HEK293 (cell line): ENCODE data around the gene HNRNPUL1.
A peak's percentile ranks its signal among the peaks of the same experiment; 100 is the strongest.

Experiments used
- CTCF ChIA-PET: fragments of 350-600 bp; formaldehyde crosslinking; extraction: SDS; loops from one replicate; lab custom pipeline; 2021; ENCODE audit warnings: antibody characterized with exemption; lab: Yijun Ruan, JAX
- POLR2A ChIA-PET: fragments of 300-600 bp; formaldehyde crosslinking; extraction: SDS; loops from one replicate; lab custom pipeline; 2020; ENCODE audit warnings: antibody characterized with exemption, inconsistent platforms; lab: Yijun Ruan, JAX
- H3K27ac ChIP-seq: fragments of 200-500 bp; sonication (Bioruptor generic); 2 replicates; pipeline ENCODE4 v1.5.1; 2014; ENCODE audit warnings: low read depth, low read length, control low read depth, inconsistent platforms; ENCODE audit errors: extremely low read depth
- H3K36me3 ChIP-seq, 2 experiments: fragments of 200-500 bp in 1 of 2; sonication (Bioruptor generic) in 1 of 2; 1 replicate in 1 of 2; 2 replicates in 1 of 2; pipeline ENCODE4 v1.5.1; 2014 to 2017; ENCODE audit warnings: inconsistent platforms in 2 of 2, low read length in 2 of 2; ENCODE audit not compliant: control insufficient read depth in 2 of 2, insufficient read depth in 1 of 2
- H3K4me1 ChIP-seq: fragments of 200-500 bp; sonication (Bioruptor generic); 2 replicates; pipeline ENCODE4 v1.5.1; 2014; ENCODE audit warnings: mild to moderate bottlenecking, low read length, inconsistent platforms; ENCODE audit not compliant: control insufficient read depth, insufficient read depth
- H3K4me3 ChIP-seq: 2 replicates; pipeline ENCODE4 v1.5.1; 2011; ENCODE audit warnings: low read depth, mild to moderate bottlenecking, control low read depth, low read length, moderate library complexity
- H3K9me3 ChIP-seq: fragments of 200-500 bp; sonication (Bioruptor generic); 2 replicates; pipeline ENCODE4 v1.5.1; 2014; ENCODE audit warnings: low read depth, low read length, inconsistent platforms; ENCODE audit not compliant: control insufficient read depth, insufficient read depth
- GLIS2 ChIP-seq: fragments of 450-650 bp; formaldehyde crosslinking; IDR thresholded peaks from 2 replicates; pipeline ENCODE4 v1.5.1; 2016; ENCODE audit warnings: missing biosample characterization, missing genetic modification characterization
- KLF10 ChIP-seq: fragments of 450-650 bp; IDR thresholded peaks from 2 replicates; pipeline ENCODE4 v1.5.1; 2018; ENCODE audit warnings: missing biosample characterization, mild to moderate bottlenecking, missing genetic modification characterization
- OVOL3 ChIP-seq: fragments of 450-650 bp; formaldehyde crosslinking; IDR thresholded peaks from 2 replicates; pipeline ENCODE4 v1.5.1; 2016; ENCODE audit warnings: missing biosample characterization, missing genetic modification characterization
- SALL2 ChIP-seq: fragments of 450-650 bp; formaldehyde crosslinking; IDR thresholded peaks from 2 replicates; pipeline ENCODE4 v1.5.0; 2017; ENCODE audit warnings: missing biosample characterization, mild to moderate bottlenecking, missing genetic modification characterization, borderline replicate concordance
- ZBTB21 ChIP-seq: fragments of 450-650 bp; formaldehyde crosslinking; IDR thresholded peaks from 2 replicates; pipeline ENCODE4 v1.5.1; 2017; ENCODE audit warnings: missing biosample characterization, missing genetic modification characterization
- ZNF10 ChIP-seq: fragments of 450-650 bp; formaldehyde crosslinking; IDR thresholded peaks from 2 replicates; pipeline ENCODE4 v1.5.1; 2017; ENCODE audit warnings: missing biosample characterization, missing genetic modification characterization
- ZNF223 ChIP-seq: fragments of 450-650 bp; formaldehyde crosslinking; IDR thresholded peaks from 2 replicates; pipeline ENCODE4 v1.5.1; 2016; ENCODE audit warnings: missing biosample characterization, missing genetic modification characterization
- ZNF510 ChIP-seq: fragments of 450-650 bp; formaldehyde crosslinking; IDR thresholded peaks from 2 replicates; pipeline ENCODE4 v1.5.1; 2018; ENCODE audit warnings: mild to moderate bottlenecking, missing genetic modification characterization, missing biosample characterization; ENCODE audit not compliant: insufficient replicate concordance
- ZNF629 ChIP-seq: fragments of 450-650 bp; formaldehyde crosslinking; IDR thresholded peaks from 2 replicates; pipeline ENCODE4 v1.5.1; 2017; ENCODE audit warnings: missing biosample characterization, missing genetic modification characterization
- ZNF664 ChIP-seq: fragments of 450-650 bp; formaldehyde crosslinking; IDR thresholded peaks from 2 replicates; pipeline ENCODE4 v1.5.1; 2016; ENCODE audit warnings: missing biosample characterization, missing genetic modification characterization
- ZNF707 ChIP-seq: fragments of 450-650 bp; formaldehyde crosslinking; IDR thresholded peaks from 2 replicates; pipeline ENCODE4 v1.5.1; 2016; ENCODE audit warnings: missing biosample characterization, missing genetic modification characterization
- TF ChIP-seq, protein P1 (sequence below): fragments of 450-650 bp; formaldehyde crosslinking; IDR thresholded peaks from 2 replicates; pipeline ENCODE4 v1.5.1; 2016; ENCODE audit warnings: missing biosample characterization, missing genetic modification characterization, borderline replicate concordance
- TF ChIP-seq, protein P2 (sequence below): fragments of 450-650 bp; formaldehyde crosslinking; IDR thresholded peaks from 2 replicates; pipeline ENCODE4 v1.5.1; 2017; ENCODE audit warnings: missing biosample characterization, mild to moderate bottlenecking, missing genetic modification characterization, moderate library complexity
- TF ChIP-seq, protein P3 (sequence below): fragments of 450-650 bp; formaldehyde crosslinking; conservative IDR thresholded peaks from 2 replicates; pipeline ENCODE4 v1.5.1; 2016; ENCODE audit warnings: low read depth, missing biosample characterization, missing genetic modification characterization
- TF ChIP-seq, protein P4 (sequence below): fragments of 450-650 bp; formaldehyde crosslinking; IDR thresholded peaks from 2 replicates; pipeline ENCODE4 v1.5.1; 2016; ENCODE audit warnings: missing biosample characterization, missing genetic modification characterization
- TF ChIP-seq, protein P5 (sequence below): fragments of 450-650 bp; formaldehyde crosslinking; IDR thresholded peaks from 2 replicates; pipeline ENCODE4 v1.5.1; 2016; ENCODE audit warnings: missing biosample characterization, missing genetic modification characterization, low read depth

The HNRNPUL1 gene

DNA sequence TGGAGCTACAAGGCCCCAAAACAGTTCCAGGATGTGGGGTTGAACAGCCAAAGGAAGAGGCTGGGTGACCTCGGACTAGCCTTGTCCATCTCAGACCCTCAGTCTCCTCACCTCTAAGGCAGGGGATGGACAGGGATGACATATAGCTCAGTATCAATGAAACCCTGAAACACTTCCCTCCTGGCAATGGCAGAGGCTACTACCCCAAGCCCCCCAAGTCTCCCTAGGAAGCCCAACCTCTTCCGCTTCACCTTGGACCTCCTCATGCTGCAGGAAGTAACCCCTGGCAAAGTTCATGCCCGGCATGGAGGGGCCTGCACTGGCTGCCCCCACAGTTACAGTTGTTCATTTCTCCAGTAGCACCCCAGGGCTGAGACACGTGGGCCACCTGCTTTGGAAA lies 56.4 kb downstream of the HNRNPUL1 start (continued):
- TF ChIP-seq, protein P1, sequence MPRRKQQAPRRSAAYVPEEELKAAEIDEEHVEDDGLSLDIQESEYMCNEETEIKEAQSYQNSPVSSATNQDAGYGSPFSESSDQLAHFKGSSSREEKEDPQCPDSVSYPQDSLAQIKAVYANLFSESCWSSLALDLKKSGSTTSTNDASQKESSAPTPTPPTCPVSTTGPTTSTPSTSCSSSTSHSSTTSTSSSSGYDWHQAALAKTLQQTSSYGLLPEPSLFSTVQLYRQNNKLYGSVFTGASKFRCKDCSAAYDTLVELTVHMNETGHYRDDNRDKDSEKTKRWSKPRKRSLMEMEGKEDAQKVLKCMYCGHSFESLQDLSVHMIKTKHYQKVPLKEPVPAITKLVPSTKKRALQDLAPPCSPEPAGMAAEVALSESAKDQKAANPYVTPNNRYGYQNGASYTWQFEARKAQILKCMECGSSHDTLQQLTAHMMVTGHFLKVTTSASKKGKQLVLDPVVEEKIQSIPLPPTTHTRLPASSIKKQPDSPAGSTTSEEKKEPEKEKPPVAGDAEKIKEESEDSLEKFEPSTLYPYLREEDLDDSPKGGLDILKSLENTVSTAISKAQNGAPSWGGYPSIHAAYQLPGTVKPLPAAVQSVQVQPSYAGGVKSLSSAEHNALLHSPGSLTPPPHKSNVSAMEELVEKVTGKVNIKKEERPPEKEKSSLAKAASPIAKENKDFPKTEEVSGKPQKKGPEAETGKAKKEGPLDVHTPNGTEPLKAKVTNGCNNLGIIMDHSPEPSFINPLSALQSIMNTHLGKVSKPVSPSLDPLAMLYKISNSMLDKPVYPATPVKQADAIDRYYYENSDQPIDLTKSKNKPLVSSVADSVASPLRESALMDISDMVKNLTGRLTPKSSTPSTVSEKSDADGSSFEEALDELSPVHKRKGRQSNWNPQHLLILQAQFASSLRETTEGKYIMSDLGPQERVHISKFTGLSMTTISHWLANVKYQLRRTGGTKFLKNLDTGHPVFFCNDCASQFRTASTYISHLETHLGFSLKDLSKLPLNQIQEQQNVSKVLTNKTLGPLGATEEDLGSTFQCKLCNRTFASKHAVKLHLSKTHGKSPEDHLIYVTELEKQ: no peak
- TF ChIP-seq, protein P2, sequence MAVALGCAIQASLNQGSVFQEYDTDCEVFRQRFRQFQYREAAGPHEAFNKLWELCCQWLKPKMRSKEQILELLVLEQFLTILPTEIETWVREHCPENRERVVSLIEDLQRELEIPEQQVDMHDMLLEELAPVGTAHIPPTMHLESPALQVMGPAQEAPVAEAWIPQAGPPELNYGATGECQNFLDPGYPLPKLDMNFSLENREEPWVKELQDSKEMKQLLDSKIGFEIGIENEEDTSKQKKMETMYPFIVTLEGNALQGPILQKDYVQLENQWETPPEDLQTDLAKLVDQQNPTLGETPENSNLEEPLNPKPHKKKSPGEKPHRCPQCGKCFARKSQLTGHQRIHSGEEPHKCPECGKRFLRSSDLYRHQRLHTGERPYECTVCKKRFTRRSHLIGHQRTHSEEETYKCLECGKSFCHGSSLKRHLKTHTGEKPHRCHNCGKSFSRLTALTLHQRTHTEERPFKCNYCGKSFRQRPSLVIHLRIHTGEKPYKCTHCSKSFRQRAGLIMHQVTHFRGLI: no peak
- TF ChIP-seq KLF10: no peak
- no peak for TF ChIP-seq OVOL3

DNA sequence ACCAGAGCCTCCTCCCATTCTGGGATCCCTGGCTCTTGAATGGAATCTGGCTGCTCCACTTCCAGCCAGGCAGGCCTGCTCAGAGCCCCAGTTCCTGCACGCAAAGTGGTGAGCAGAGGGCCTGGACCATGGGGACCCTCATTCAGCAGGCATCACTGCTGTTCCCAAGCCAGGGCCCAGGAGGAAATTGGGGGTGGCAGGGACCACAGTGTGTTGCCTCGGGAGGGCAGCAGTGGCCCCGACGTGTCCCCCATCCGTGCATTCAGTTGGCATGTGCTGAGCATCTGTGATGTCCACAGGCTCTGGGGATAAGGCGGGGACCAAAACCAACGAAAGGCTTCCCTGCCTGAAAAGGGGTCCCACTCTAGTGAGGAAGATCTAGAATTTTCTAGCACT lies 57.0 kb downstream of the HNRNPUL1 start:
- Histone ChIP-seq H3K9me3 (no peaks in the 10 kb centered on the region), H3K4me1 (peaks cover 22% of the 10 kb centered on the region), H3K27ac (no peak overlapping the region), H3K4me3 (no peak overlapping the region), H3K36me3 (peaks cover 34 to 59% of the 10 kb centered on the region in 2 experiments)
- POLR2A ChIA-PET: interaction anchor here (2.9 kb wide), 1 partner anchor 31 kb away, joined by 22 read pairs; the partner anchor contains the start of gene TGFB1
- CTCF ChIA-PET: interaction anchor here (0.7 to 2.2 kb wide), 13 partner anchors 15 to 964 kb away, joined by 3 to 11 read pairs (median 4); partner anchors contain the start of gene TGFB1
- no peak for TF ChIP-seq ZNF664 (tag by site-specific recombination)
- TF ChIP-seq, protein P3, sequence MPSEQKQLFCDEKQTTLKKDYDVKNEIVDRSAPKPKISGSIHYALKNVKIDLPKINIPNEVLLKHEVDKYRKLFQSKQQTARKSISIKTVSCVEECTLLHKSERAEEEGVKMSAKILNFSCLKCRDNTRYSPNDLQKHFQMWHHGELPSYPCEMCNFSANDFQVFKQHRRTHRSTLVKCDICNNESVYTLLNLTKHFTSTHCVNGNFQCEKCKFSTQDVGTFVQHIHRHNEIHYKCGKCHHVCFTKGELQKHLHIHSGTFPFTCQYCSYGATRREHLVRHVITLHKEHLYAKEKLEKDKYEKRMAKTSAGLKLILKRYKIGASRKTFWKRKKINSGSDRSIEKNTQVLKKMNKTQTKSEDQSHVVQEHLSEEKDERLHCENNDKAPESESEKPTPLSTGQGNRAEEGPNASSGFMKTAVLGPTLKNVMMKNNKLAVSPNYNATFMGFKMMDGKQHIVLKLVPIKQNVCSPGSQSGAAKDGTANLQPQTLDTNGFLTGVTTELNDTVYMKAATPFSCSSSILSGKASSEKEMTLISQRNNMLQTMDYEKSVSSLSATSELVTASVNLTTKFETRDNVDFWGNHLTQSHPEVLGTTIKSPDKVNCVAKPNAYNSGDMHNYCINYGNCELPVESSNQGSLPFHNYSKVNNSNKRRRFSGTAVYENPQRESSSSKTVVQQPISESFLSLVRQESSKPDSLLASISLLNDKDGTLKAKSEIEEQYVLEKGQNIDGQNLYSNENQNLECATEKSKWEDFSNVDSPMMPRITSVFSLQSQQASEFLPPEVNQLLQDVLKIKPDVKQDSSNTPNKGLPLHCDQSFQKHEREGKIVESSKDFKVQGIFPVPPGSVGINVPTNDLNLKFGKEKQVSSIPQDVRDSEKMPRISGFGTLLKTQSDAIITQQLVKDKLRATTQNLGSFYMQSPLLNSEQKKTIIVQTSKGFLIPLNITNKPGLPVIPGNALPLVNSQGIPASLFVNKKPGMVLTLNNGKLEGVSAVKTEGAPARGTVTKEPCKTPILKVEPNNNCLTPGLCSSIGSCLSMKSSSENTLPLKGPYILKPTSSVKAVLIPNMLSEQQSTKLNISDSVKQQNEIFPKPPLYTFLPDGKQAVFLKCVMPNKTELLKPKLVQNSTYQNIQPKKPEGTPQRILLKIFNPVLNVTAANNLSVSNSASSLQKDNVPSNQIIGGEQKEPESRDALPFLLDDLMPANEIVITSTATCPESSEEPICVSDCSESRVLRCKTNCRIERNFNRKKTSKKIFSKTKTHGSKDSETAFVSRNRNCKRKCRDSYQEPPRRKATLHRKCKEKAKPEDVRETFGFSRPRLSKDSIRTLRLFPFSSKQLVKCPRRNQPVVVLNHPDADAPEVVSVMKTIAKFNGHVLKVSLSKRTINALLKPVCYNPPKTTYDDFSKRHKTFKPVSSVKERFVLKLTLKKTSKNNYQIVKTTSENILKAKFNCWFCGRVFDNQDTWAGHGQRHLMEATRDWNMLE: no peak
- TF ChIP-seq ZNF223 (tag by site-specific recombination): no peak
- TF ChIP-seq ZNF707 (tag by site-specific recombination): no peak
- TF ChIP-seq SALL2 (tag by site-specific recombination): no peak
- no peak for TF ChIP-seq ZNF10

DNA sequence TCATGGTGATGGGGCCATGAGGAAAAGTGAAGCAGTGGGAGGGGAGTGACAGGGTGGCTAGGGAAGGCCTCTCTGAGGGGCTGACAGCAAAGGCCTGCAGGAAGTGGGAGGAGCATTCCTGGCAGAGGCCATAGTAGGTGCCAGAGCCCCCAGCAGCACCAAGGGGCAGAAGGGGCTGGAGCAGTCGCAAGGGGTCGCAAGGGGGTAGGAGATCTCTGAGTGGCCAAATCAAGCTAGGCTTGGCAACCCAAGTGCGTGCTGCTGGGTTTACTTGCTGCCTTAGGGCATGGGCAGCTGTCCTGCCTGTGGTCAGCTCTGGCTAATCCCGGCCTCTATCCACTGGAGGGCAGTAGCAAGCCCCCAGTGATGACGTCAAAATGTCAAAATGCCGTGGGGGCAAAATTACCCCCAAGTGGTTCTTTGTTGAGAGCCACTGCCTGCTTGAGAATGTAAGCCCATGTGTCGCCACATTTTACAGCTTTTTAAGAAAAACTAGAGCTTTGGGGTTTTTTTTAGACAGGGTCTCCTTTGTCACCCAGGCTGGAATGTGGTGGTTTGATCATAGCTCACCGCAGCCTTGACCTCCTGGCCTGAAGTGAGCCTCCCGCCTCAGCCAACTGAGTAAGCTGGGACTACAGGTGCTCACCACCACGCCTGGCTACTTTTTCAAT lies 57.6 kb downstream of the HNRNPUL1 start:
- POLR2A ChIA-PET: interaction anchor here (1.3 to 2.9 kb wide), 2 partner anchors 31 to 57 kb away, joined by 4 to 22 read pairs; partner anchors contain the start of genes HNRNPUL1 and TGFB1
- TF ChIP-seq GLIS2 (tag by site-specific recombination) (peak; percentile 60; the same call in 1 of the 2 replicates), ZNF629 (tag by site-specific recombination) (peak; percentile 92), ZNF510 (no peak), ZBTB21 (tag by site-specific recombination) (peak; percentile 86)
- TF ChIP-seq, protein P4, sequence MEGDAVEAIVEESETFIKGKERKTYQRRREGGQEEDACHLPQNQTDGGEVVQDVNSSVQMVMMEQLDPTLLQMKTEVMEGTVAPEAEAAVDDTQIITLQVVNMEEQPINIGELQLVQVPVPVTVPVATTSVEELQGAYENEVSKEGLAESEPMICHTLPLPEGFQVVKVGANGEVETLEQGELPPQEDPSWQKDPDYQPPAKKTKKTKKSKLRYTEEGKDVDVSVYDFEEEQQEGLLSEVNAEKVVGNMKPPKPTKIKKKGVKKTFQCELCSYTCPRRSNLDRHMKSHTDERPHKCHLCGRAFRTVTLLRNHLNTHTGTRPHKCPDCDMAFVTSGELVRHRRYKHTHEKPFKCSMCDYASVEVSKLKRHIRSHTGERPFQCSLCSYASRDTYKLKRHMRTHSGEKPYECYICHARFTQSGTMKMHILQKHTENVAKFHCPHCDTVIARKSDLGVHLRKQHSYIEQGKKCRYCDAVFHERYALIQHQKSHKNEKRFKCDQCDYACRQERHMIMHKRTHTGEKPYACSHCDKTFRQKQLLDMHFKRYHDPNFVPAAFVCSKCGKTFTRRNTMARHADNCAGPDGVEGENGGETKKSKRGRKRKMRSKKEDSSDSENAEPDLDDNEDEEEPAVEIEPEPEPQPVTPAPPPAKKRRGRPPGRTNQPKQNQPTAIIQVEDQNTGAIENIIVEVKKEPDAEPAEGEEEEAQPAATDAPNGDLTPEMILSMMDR: peak; percentile 76
- TF ChIP-seq, protein P5, sequence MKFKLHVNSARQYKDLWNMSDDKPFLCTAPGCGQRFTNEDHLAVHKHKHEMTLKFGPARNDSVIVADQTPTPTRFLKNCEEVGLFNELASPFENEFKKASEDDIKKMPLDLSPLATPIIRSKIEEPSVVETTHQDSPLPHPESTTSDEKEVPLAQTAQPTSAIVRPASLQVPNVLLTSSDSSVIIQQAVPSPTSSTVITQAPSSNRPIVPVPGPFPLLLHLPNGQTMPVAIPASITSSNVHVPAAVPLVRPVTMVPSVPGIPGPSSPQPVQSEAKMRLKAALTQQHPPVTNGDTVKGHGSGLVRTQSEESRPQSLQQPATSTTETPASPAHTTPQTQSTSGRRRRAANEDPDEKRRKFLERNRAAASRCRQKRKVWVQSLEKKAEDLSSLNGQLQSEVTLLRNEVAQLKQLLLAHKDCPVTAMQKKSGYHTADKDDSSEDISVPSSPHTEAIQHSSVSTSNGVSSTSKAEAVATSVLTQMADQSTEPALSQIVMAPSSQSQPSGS (tag by site-specific recombination): peak; percentile 55

More for the DNA sequence above, 57.6 kb downstream of the HNRNPUL1 start:
- Histone ChIP-seq H3K27ac (no peak overlapping the region), H3K9me3 (no peaks in the 10 kb centered on the region), H3K4me1 (peaks cover 22% of the 10 kb centered on the region), H3K4me3 (no peak overlapping the region), H3K36me3 (peaks cover 31 to 54% of the 10 kb centered on the region in 2 experiments)
- CTCF ChIA-PET: interaction anchor here (0.5 to 2.2 kb wide), 24 partner anchors 11 to 964 kb away, joined by 3 to 14 read pairs (median 4); partner anchors contain the start of genes B9D2 and TGFB1
